Fibroblast of villous mesenchyme (primary cell): ENCODE measurements around the gene SART1. TPM values are rescaled to one million over a fixed set of nuclear protein-coding genes. Genes with fewer than 3 reads are reported as not detected.
"Not testable (repeated sequence)": the region's sequence is repeated elsewhere in the genome, so short reads cannot be mapped to it uniquely, and the experiment has no call there.

Experiments
- DNase-seq: peaks from one replicate; pipeline ENCODE4 v3.0.0-alpha.2; 2010; ENCODE audit warnings: low read depth
- H3K4me3 ChIP-seq: 2 replicates; pipeline ENCODE4 v1.5.1; 2011; ENCODE audit warnings: low read depth, mild to moderate bottlenecking, low read length
- total RNA-seq: library from RNA; depleted of rRNA; stranded (reverse); fragments of >200 nt; gene quantifications from 2 replicates; pipeline ENCODE4 v1.2.3, GENCODE V29; 2012
- TF ChIP-seq, protein P1 (sequence below): IDR thresholded peaks from 2 replicates; pipeline ENCODE4 v1.5.1; 2012; ENCODE audit warnings: low read depth, mild to moderate bottlenecking, low read length; ENCODE audit not compliant: insufficient read depth

Gene SART1
- total RNA-seq, 1 donor, result 25.5 TPM

DNA sequence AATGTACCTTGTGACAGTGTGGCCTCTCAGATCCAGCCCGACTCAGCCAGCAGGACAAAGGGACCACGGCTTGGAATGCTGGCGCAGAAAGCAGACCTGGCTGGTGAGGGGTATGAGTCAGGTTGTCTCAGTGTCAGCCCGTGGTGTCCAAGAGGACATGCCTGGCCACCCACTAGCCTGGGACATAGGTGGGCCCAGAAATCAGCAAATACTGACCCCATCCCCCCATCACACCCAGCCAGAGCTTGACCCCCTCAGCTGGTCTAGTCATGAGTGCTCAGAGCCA lies 45.3 kb downstream of the SART1 start:
- no peak for DNase-seq
- no peak overlapping the region for H3K4me3 ChIP-seq
- TF ChIP-seq, protein P1, sequence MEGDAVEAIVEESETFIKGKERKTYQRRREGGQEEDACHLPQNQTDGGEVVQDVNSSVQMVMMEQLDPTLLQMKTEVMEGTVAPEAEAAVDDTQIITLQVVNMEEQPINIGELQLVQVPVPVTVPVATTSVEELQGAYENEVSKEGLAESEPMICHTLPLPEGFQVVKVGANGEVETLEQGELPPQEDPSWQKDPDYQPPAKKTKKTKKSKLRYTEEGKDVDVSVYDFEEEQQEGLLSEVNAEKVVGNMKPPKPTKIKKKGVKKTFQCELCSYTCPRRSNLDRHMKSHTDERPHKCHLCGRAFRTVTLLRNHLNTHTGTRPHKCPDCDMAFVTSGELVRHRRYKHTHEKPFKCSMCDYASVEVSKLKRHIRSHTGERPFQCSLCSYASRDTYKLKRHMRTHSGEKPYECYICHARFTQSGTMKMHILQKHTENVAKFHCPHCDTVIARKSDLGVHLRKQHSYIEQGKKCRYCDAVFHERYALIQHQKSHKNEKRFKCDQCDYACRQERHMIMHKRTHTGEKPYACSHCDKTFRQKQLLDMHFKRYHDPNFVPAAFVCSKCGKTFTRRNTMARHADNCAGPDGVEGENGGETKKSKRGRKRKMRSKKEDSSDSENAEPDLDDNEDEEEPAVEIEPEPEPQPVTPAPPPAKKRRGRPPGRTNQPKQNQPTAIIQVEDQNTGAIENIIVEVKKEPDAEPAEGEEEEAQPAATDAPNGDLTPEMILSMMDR, result no peak

- peak; percentile 11 for DNase-seq
- no peak overlapping the region for H3K4me3 ChIP-seq
- TF ChIP-seq, protein P1, result no peak
Observed at GRCh38 chr11:66007201-66007634, 45.7 kb downstream of the SART1 start.

GRCh38 chr11:66008095-66008467 lies 46.5 kb downstream of the SART1 start:
- TF ChIP-seq, protein P1, result no peak
- no peak for DNase-seq
- H3K4me3 ChIP-seq, result no peak overlapping the region

- no peak for DNase-seq
- TF ChIP-seq, protein P1, result no peak
- no peak overlapping the region for H3K4me3 ChIP-seq
Observed at GRCh38 chr11:66008468-66009101, 47.1 kb downstream of the SART1 start.

- not testable (repeated sequence) for DNase-seq, H3K4me3 ChIP-seq
Observed at GRCh38 chr11:66010036-66010435, 48.5 kb downstream of the SART1 start.

GRCh38 chr11:66011239-66011784 lies 49.8 kb downstream of the SART1 start:
- no peak overlapping the region for H3K4me3 ChIP-seq
- peak; percentile 15 for DNase-seq
- TF ChIP-seq, protein P1, result no peak

DNA sequence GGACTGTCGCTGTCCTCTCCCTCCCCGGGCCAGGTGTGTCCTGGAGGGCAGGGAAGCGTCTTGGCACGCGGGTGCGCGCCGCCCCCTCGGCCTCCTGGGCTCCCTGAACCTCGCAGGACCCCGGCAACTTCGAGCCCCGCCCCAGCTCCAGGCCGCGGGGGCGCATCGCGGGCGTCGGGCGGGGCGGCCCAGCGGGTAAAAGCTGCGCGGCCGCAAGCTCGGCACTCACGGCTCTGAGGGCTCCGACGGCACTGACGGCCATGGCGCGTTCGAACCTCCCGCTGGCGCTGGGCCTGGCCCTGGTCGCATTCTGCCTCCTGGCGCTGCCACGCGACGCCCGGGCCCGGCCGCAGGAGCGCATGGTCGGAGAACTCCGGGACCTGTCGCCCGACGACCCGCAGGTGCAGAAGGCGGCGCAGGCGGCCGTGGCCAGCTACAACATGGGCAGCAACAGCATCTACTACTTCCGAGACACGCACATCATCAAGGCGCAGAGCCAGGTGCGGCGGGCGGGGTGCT lies 50.3 kb downstream of the SART1 start, which contains the start of gene CST6:
Gene CST6, plus strand, starts transcription at position 224 of the 519 bp plus-strand sequence. Its CDS starts 37 bp downstream, at position 261.
- TF ChIP-seq, protein P1, result no peak
- H3K4me3 ChIP-seq, result no peak within 1 kb of the TSS
- DNase-seq, result no peak
